HG03103 (cell line): ENCODE measurements around the gene B3GAT3.
"Not testable (repeated sequence)": the region's sequence is repeated elsewhere in the genome, so short reads cannot be mapped to it uniquely, and the experiment has no call there.

ENCODE experiments used
- ATAC-seq: cut with Tn5 transposase; IDR thresholded peaks from one replicate; pipeline ENCODE4 v1.9.1; 2021; ENCODE audit warnings: low read depth; ENCODE audit not compliant: unreplicated experiment

Gene B3GAT3

GRCh38 chr11:62621567-62622470, at the start of gene B3GAT3:
Gene B3GAT3 (minus strand): TSS chr11:62621986. CDS start chr11:62621947, 39 bp downstream.
- ATAC-seq = peak; percentile 89

GRCh38 chr11:62671236-62671607, 49.4 kb upstream of the B3GAT3 start:
- no peak for ATAC-seq

- ATAC-seq = no peak
Measured at GRCh38 chr11:62669420-62670161, 47.8 kb upstream of the B3GAT3 start.

GRCh38 chr11:62667460-62667859, 45.7 kb upstream of the B3GAT3 start:
- ATAC-seq = no peak

GRCh38 chr11:62666259-62666926, 44.6 kb upstream of the B3GAT3 start:
- ATAC-seq = no peak

- no peak for ATAC-seq
Measured at GRCh38 chr11:62665599-62666258, 43.9 kb upstream of the B3GAT3 start.

GRCh38 chr11:62665075-62665598, 43.4 kb upstream of the B3GAT3 start, which contains the start of the genes C11orf98 and CSKMT:
Gene C11orf98 (minus strand): TSS chr11:62665210. CDS start chr11:62665169, 41 bp downstream.
Gene CSKMT (plus strand): TSS chr11:62665312. CDS start chr11:62665880, 568 bp downstream.
- ATAC-seq = peak; percentile 67

GRCh38 chr11:62664405-62665074, 42.8 kb upstream of the B3GAT3 start:
- ATAC-seq = peak; percentile 23

GRCh38 chr11:62656796-62657429, 35.1 kb upstream of the B3GAT3 start:
- no peak for ATAC-seq

- ATAC-seq = no peak
Measured at GRCh38 chr11:62654297-62654696, 32.5 kb upstream of the B3GAT3 start.

GRCh38 chr11:62652161-62653006, 30.6 kb upstream of the B3GAT3 start:
- ATAC-seq = peak; percentile 8

- not testable (repeated sequence) for ATAC-seq
Measured at GRCh38 chr11:62650283-62650682, 28.5 kb upstream of the B3GAT3 start.

GRCh38 chr11:62649486-62649885, 27.7 kb upstream of the B3GAT3 start:
- no peak for ATAC-seq

GRCh38 chr11:62648967-62649364, 27.2 kb upstream of the B3GAT3 start:
- ATAC-seq = no peak

- no peak for ATAC-seq
Measured at GRCh38 chr11:62648185-62648966, 26.6 kb upstream of the B3GAT3 start.

- ATAC-seq = no peak
Measured at GRCh38 chr11:62647609-62648005, 25.8 kb upstream of the B3GAT3 start.

- ATAC-seq = no peak
Measured at GRCh38 chr11:62646825-62647608, 25.2 kb upstream of the B3GAT3 start.
